Measurements from ENCODE around the gene PLXND1. TPM values are rescaled to one million over a fixed set of nuclear protein-coding genes. Genes with fewer than 3 reads are reported as not detected.
A peak's percentile ranks its signal among the peaks of the same experiment; 100 is the strongest.
"Not testable (repeated sequence)": the region's sequence is repeated elsewhere in the genome, so short reads cannot be mapped to it uniquely, and the experiment has no call there.

PLXND1 gene, protein sequence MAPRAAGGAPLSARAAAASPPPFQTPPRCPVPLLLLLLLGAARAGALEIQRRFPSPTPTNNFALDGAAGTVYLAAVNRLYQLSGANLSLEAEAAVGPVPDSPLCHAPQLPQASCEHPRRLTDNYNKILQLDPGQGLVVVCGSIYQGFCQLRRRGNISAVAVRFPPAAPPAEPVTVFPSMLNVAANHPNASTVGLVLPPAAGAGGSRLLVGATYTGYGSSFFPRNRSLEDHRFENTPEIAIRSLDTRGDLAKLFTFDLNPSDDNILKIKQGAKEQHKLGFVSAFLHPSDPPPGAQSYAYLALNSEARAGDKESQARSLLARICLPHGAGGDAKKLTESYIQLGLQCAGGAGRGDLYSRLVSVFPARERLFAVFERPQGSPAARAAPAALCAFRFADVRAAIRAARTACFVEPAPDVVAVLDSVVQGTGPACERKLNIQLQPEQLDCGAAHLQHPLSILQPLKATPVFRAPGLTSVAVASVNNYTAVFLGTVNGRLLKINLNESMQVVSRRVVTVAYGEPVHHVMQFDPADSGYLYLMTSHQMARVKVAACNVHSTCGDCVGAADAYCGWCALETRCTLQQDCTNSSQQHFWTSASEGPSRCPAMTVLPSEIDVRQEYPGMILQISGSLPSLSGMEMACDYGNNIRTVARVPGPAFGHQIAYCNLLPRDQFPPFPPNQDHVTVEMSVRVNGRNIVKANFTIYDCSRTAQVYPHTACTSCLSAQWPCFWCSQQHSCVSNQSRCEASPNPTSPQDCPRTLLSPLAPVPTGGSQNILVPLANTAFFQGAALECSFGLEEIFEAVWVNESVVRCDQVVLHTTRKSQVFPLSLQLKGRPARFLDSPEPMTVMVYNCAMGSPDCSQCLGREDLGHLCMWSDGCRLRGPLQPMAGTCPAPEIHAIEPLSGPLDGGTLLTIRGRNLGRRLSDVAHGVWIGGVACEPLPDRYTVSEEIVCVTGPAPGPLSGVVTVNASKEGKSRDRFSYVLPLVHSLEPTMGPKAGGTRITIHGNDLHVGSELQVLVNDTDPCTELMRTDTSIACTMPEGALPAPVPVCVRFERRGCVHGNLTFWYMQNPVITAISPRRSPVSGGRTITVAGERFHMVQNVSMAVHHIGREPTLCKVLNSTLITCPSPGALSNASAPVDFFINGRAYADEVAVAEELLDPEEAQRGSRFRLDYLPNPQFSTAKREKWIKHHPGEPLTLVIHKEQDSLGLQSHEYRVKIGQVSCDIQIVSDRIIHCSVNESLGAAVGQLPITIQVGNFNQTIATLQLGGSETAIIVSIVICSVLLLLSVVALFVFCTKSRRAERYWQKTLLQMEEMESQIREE (N-terminal part only)
- total RNA-seq, result 29.5 TPM

DNA sequence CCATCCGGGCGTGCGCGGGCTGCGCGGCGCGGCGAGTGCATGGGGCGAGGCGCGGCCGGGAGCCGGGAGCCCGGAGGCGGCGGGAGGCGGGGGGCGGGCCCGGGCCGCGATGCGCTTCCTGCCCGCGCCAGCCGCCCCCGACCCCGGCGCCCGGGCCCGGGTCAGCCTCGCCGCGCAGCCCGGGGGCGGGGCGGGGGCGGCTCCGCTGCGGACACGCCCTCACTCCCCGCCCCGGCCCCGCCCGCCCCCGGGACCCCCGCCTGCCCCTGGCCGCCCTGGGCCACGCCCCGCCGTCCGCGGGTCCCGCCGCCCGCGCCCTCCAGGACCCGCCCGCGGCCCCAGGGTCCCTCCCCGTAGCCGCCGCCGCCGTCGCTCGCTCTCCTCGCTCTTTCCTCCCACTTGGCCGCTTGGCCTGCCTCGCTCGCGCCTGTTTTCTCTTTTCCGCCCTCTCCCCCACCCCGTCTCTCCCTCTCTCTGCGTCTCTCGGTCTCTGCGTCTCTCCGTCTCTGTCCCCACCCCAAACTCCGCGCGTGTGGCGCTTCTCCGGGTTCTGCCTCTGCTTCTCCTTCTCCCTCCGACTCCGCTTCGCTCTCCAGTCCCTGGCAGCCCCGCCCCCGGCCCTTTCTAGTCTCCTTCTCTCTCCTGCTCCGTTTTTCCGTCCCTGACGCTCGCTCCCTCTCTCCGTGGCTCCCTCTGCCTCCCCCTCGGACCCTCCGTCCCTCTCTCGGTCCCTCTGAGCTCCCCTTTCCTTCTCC is at the start of gene PLXND1:
Gene PLXND1 (minus strand): TSS at position 41 of the 755 bp plus-strand sequence. CDS start 37 bp downstream, at position 4.
- DNase-seq (ENCODE audit: low spot score), result no peak
- peak; percentile 70 for ATAC-seq

DNA sequence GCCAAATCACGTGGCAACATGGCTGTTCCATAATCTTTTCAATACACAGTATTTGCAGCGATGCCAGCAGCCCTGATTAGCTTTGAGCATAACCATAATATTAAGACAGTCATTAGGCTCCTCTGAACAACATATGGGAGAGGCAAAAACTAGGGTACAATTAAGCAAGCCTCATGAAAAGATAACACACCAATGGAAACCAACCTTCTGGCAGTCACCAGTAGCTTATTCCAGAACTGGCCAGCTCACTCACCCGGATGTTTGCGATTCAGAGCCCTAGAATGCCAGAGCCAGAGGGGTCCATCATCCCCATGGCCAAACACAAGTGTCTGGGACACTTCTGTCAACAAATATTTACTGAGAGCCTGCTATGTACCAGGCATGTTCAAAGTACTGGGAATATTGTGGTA is 48.8 kb upstream of the PLXND1 start:
- DNase-seq (ENCODE audit: low spot score) (no peak), ATAC-seq (no peak)

GRCh38 chr3:129654131-129654530 is 47.7 kb upstream of the PLXND1 start:
- DNase-seq (ENCODE audit: low spot score) (no peak), ATAC-seq (no peak)

DNA sequence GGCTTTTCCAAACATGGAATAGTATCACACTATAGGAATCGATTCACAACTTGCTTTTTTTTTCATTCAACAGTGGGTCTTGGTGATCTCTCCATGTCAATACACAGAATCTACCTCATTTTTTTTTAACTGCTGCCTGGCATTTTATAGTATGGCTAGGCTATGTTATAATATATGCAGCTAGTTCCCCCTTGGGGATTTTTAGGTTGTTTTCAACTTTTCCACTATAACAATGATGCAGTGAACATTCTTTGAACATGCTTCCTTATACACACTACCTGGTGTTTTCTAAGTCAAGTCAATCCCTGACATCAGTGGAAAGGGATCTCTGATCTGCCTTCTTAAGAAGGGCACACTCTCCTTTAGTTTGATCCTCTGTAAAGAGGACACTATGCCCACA is 46.5 kb upstream of the PLXND1 start:
- ATAC-seq, result no peak
- DNase-seq (ENCODE audit: low spot score), result no peak

GRCh38 chr3:129651435-129652202 is 45.1 kb upstream of the PLXND1 start:
- DNase-seq (ENCODE audit: low spot score) (no peak), ATAC-seq (peak; percentile 22)

- peak; percentile 54 for DNase-seq (ENCODE audit: low spot score)
- ATAC-seq, result peak; percentile 81
Measured at GRCh38 chr3:129650256-129650872, 43.9 kb upstream of the PLXND1 start.

DNA sequence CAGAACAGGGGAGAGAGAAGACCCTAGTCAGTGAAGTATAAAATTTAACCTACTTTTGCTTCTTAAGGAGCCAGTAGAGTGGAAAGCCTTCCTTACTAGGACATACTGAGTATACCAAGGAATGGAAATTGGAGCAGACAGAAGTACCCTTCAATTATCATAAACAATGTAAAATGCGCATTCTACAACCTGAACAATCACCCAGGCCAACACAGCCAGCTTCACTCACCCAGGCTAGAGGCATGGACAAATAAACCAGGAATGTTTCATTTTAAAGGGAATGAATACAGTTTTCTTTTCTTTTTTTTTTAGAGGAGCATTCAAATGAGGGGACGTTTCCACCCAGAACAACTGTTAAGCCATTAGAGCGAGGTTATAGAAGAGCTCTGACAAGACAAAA is 41.9 kb upstream of the PLXND1 start:
- ATAC-seq, result no peak

GRCh38 chr3:129645286-129645685 is 38.8 kb upstream of the PLXND1 start:
- no peak for ATAC-seq
- no peak for DNase-seq (ENCODE audit: low spot score)

More for the DNA sequence above, 41.9 kb upstream of the PLXND1 start:
- no peak for DNase-seq (ENCODE audit: low spot score)

- ATAC-seq (no peak), DNase-seq (ENCODE audit: low spot score) (no peak)
Measured at GRCh38 chr3:129644836-129645235, 38.4 kb upstream of the PLXND1 start.

DNA sequence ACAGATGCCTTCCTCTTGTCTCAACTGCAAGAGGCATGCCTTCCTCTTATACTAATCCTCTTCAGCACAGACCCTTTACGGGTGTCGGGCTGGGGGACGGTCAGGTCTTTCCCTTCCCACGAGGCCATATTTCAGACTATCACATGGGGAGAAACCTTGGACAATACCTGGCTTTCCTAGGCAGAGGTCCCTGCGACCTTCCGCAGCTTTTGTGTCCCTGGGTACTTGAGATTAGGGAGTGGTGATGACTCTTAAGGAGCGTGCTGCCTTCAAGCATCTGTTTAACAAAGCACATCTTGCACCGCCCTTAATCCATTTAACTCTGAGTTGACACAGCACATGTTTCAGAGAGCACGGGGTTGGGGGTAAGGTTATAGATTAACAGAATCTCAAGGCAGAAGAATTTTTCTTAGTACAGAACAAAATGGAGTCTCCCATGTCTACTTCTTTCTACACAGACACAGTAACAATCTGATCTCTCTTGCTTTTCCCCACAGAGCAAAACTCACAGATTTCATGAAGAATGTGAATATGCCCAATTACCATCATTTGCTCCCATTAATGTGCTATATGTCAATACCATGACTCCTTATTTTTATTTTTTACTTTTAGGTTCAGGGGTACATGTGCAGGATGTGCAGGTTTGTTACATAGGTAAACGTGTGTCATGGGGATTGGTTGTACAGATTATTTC is 35.2 kb upstream of the PLXND1 start:
- ATAC-seq; DNase-seq (ENCODE audit: low spot score): not testable (repeated sequence)

GRCh38 chr3:129640985-129641384 is 34.5 kb upstream of the PLXND1 start:
- not testable (repeated sequence) for ATAC-seq; DNase-seq (ENCODE audit: low spot score)

- ATAC-seq, result no peak
- DNase-seq (ENCODE audit: low spot score), result no peak
Measured at GRCh38 chr3:129638481-129638880, 32.0 kb upstream of the PLXND1 start.

DNA sequence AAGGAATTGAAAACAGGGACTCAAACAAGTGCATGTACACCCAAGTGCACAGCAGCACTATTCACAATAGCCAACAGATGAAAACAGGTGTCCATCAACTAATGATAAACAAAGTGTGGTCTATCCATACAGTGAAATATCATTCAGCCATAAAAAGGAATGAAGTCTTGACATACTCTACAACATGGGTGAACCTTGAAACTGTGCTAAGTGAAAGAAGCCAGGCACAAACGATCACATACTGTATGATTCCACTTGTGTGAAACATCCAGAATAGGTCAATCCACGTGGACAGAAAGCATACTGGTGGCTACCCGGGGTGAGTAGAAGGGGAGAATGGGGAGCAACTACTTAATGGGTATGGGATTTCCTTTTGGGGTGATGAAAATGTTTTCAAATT is 29.6 kb upstream of the PLXND1 start:
- DNase-seq (ENCODE audit: low spot score) (no peak), ATAC-seq (no peak)

- DNase-seq (ENCODE audit: low spot score) (no peak), ATAC-seq (no peak)
Measured at GRCh38 chr3:129635656-129636055, 29.2 kb upstream of the PLXND1 start.

- ATAC-seq, result no peak
- no peak for DNase-seq (ENCODE audit: low spot score)
Measured at GRCh38 chr3:129633751-129634481, 27.4 kb upstream of the PLXND1 start.

GRCh38 chr3:129632977-129633376 is 26.5 kb upstream of the PLXND1 start:
- DNase-seq (ENCODE audit: low spot score), result no peak
- no peak for ATAC-seq

DNA sequence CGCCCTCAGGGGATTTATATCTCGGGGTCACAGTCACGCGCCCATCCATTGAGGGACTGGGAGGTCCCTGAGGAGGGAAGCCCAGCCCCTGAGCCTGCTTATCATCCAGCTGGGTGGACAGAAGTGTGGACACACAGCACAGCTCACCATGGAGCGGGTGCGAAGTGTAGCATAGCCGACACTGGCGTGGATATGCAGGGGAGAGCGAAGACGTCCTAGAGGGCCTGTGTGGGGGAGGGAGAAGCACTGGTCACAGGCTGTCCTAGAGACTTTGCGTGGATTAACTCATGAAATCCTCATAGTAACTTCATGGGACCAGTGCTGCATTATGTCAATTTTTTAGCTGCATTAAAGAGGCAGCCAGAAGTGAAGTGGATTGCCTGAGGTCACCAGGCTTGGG is 26.1 kb upstream of the PLXND1 start:
- no peak for ATAC-seq
- no peak for DNase-seq (ENCODE audit: low spot score)

- ATAC-seq, result no peak
- DNase-seq (ENCODE audit: low spot score), result no peak
Measured at GRCh38 chr3:129632056-129632455, 25.6 kb upstream of the PLXND1 start.

Measured in left lobe of liver (tissue), 2 donors.